HCT116 (cell line): Measurements from ENCODE around the gene ENTR1. TPM values are rescaled to one million over a fixed set of nuclear protein-coding genes. Genes with fewer than 3 reads are reported as not detected.

Experiments
- ATAC-seq: fragments of 200-7000 bp; cut with Tn5 transposase; 2 replicates; pipeline ENCODE4 v1.9.1; 2020; ENCODE audit warnings: mild to moderate bottlenecking, moderate library complexity
- BruUV-seq: library from RNA; stranded (reverse); fragments of 400-500 nt; replicated peaks from 2 replicates; lab custom pipeline; 2021; lab: Mats Ljungman, UMichigan
- CTCF ChIA-PET: fragments of 300-600 bp; sonication (Branson Sonifier 250); formaldehyde crosslinking; loops from one replicate; lab custom pipeline; 2021; ENCODE audit warnings: antibody characterized with exemption; lab: Charles Lee
- POLR2A ChIA-PET: fragments of 300-600, 350-600 bp; sonication (Branson Sonifier 250); formaldehyde crosslinking; loops from one replicate; lab custom pipeline; 2021; ENCODE audit warnings: antibody characterized with exemption; lab: Charles Lee
- RAD21 ChIA-PET, 2 experiments: fragments of 300-600 bp; sonication (Branson Sonifier 250); formaldehyde crosslinking; loops; one replicate each; lab custom pipeline; 2023; ENCODE audit warnings: low total read pairs in 2 of 2; ENCODE audit not compliant: uncharacterized antibody in 2 of 2, unreplicated experiment in 2 of 2, low non-redundant PET in 1 of 2; lab: Charles Lee
- DNase-seq: peaks from one replicate; pipeline ENCODE4 v3.0.0-alpha.2; 2010; ENCODE audit warnings: low read depth, low spot score
- H2AFZ ChIP-seq: fragments of 200-600 bp; shearing (Covaris generic), sonication (generic); 2 replicates; pipeline ENCODE4 v1.6.1; 2017; ENCODE audit warnings: low read depth, mixed run types, mixed read lengths, antibody characterized with exemption, low read length; ENCODE audit not compliant: poor library complexity, severe bottlenecking
- H3K27ac ChIP-seq: 2 replicates; pipeline ENCODE4 v1.5.1; 2012; ENCODE audit warnings: low read depth, low read length
- H3K27me3 ChIP-seq: fragments of 200-600 bp; sonication (generic); 2 replicates; pipeline ENCODE4 v1.6.1; 2016; ENCODE audit warnings: mixed run types, low read length, mixed read lengths; ENCODE audit not compliant: insufficient read depth
- H3K36me3 ChIP-seq, 2 experiments: fragments of 200-500 bp in 1 of 2; fragments of 200-600 bp in 1 of 2; sonication (Bioruptor generic) in 1 of 2; sonication (generic) in 1 of 2; 2 replicates each; pipeline versions ENCODE4 v1.5.1 to v1.6.1; 2014 to 2016; ENCODE audit warnings: low read length in 2 of 2, inconsistent platforms in 1 of 2, mixed read lengths in 1 of 2, mixed run types in 1 of 2; ENCODE audit not compliant: insufficient read depth in 2 of 2, control insufficient read depth in 1 of 2
- H3K4me1 ChIP-seq, 2 experiments: fragments of 200-600 bp in 1 of 2; sonication (generic) in 1 of 2; 2 replicates each; pipeline versions ENCODE4 v1.5.1 to v1.6.1; 2012 to 2017; ENCODE audit warnings: low read length in 2 of 2, inconsistent platforms in 1 of 2, mild to moderate bottlenecking in 1 of 2, mixed read lengths in 1 of 2, mixed run types in 1 of 2, moderate library complexity in 1 of 2; ENCODE audit not compliant: insufficient read depth in 2 of 2, control insufficient read depth in 1 of 2
- H3K4me2 ChIP-seq: fragments of 200-600 bp; sonication (generic); 2 replicates; pipeline ENCODE4 v1.6.1; 2017; ENCODE audit warnings: mixed run types, low read length, mixed read lengths
- H3K4me3 ChIP-seq, 2 experiments: fragments of 200-600 bp in 1 of 2; sonication (generic) in 1 of 2; replicated peaks in 1 of 2; 2 replicates each; pipeline ENCODE4 v1.5.1; 2011 to 2016; ENCODE audit warnings: low read length in 2 of 2, control low read depth in 1 of 2, low read depth in 1 of 2, mild to moderate bottlenecking in 1 of 2, mixed read lengths in 1 of 2, mixed run types in 1 of 2
- H3K79me2 ChIP-seq: fragments of 200-600 bp; sonication (generic); 2 replicates; pipeline ENCODE4 v1.6.1; 2017; ENCODE audit warnings: mild to moderate bottlenecking, mixed run types, low read length, moderate library complexity, mixed read lengths; ENCODE audit not compliant: insufficient read depth
- H3K9ac ChIP-seq: fragments of 200-600 bp; sonication (generic); 2 replicates; pipeline ENCODE4 v1.6.1; 2016; ENCODE audit warnings: low read length, mixed read lengths
- H3K9me2 ChIP-seq: fragments of 200-600 bp; sonication (generic), shearing (Covaris generic); 2 replicates; pipeline ENCODE4 v1.6.1; 2017; ENCODE audit warnings: mixed run types, mild to moderate bottlenecking, moderate library complexity; ENCODE audit not compliant: insufficient read depth
- H3K9me3 ChIP-seq, 2 experiments: fragments of 200-500 bp in 1 of 2; fragments of 200-600 bp in 1 of 2; sonication (Bioruptor generic) in 1 of 2; sonication (generic) in 1 of 2; 2 replicates each; pipeline ENCODE4 v1.6.1; 2014 to 2017; ENCODE audit warnings: low read length in 2 of 2, mixed read lengths in 2 of 2, inconsistent platforms in 1 of 2, low read depth in 1 of 2, mild to moderate bottlenecking in 1 of 2, mixed run types in 1 of 2, moderate library complexity in 1 of 2; ENCODE audit not compliant: control insufficient read depth in 1 of 2, insufficient read depth in 1 of 2
- H4K20me1 ChIP-seq: fragments of 200-600 bp; sonication (generic), shearing (Covaris generic); 2 replicates; pipeline ENCODE4 v1.6.1; 2017; ENCODE audit warnings: mixed run types, mild to moderate bottlenecking, moderate library complexity; ENCODE audit not compliant: insufficient read depth
- CBX3 ChIP-seq: IDR thresholded peaks from 2 replicates; pipeline ENCODE4 v1.6.1; 2012; ENCODE audit warnings: low read depth
- CEBPB ChIP-seq: IDR thresholded peaks from 2 replicates; pipeline ENCODE4 v1.6.1; 2012; ENCODE audit warnings: low read depth
- CTCF ChIP-seq, 3 experiments: fragments of 200-600 bp in 1 of 3; sonication (generic) in 1 of 3; IDR thresholded peaks in 2 of 3; conservative IDR thresholded peaks in 1 of 3; 2 replicates each; pipeline ENCODE4 v1.5.1; 2012 to 2017; ENCODE audit warnings: low read depth in 2 of 3, low read length in 2 of 3, antibody characterized with exemption in 1 of 3, borderline replicate concordance in 1 of 3, control low read depth in 1 of 3, mild to moderate bottlenecking in 1 of 3, mixed read lengths in 1 of 3, mixed run types in 1 of 3, moderate library complexity in 1 of 3; ENCODE audit not compliant: insufficient read depth in 1 of 3
- EGR1 ChIP-seq: IDR thresholded peaks from 2 replicates; pipeline ENCODE4 v1.6.1; 2012; ENCODE audit warnings: low read depth
- ELF1 ChIP-seq: IDR thresholded peaks from 2 replicates; pipeline ENCODE4 v1.6.1; 2012; ENCODE audit warnings: low read depth, borderline replicate concordance
- EZH2phosphoT487 ChIP-seq: fragments of 200-600 bp; IDR thresholded peaks from 2 replicates; pipeline ENCODE4 v1.6.1; 2018; ENCODE audit warnings: antibody characterized with exemption, borderline replicate concordance
- FOSL1 ChIP-seq: IDR thresholded peaks from 2 replicates; pipeline ENCODE4 v1.6.1; 2012; ENCODE audit warnings: low read depth
- MAX ChIP-seq: IDR thresholded peaks from 2 replicates; pipeline ENCODE4 v1.6.1; 2012
- POLR2A ChIP-seq: IDR thresholded peaks from 2 replicates; pipeline ENCODE4 v1.7.0; 2011; ENCODE audit warnings: borderline replicate concordance; ENCODE audit not compliant: insufficient read depth, insufficient read length; ENCODE audit errors: extremely low read depth
- RAD21 ChIP-seq: IDR thresholded peaks from 2 replicates; pipeline ENCODE4 v1.6.1; 2012; ENCODE audit warnings: low read depth, mild to moderate bottlenecking
- REST ChIP-seq: IDR thresholded peaks from 2 replicates; pipeline ENCODE4 v1.6.1; 2012; ENCODE audit warnings: low read depth
- SIN3A ChIP-seq: IDR thresholded peaks from 2 replicates; pipeline ENCODE4 v1.6.1; 2012; ENCODE audit warnings: low read depth
- SRF ChIP-seq: IDR thresholded peaks from 2 replicates; pipeline ENCODE4 v1.6.1; 2012; ENCODE audit warnings: low read depth
- TCF7L2 ChIP-seq: IDR thresholded peaks from 2 replicates; pipeline ENCODE4 v1.7.0; 2011; ENCODE audit warnings: borderline replicate concordance, inconsistent platforms; ENCODE audit not compliant: insufficient read depth, insufficient read length; ENCODE audit errors: extremely low read depth
- ZBTB33 ChIP-seq: IDR thresholded peaks from 2 replicates; pipeline ENCODE4 v1.6.1; 2011; ENCODE audit warnings: mild to moderate bottlenecking, low read length, moderate library complexity; ENCODE audit not compliant: insufficient replicate concordance; ENCODE audit errors: extremely low read depth
- ZFX ChIP-seq: fragments of 450-650 bp; IDR thresholded peaks from 2 replicates; pipeline ENCODE4 v1.6.1; 2017
- ZNF274 ChIP-seq: fragments of 200-500 bp; sonication (Bioruptor generic); IDR thresholded peaks from 2 replicates; pipeline ENCODE4 v1.6.1; 2014; ENCODE audit warnings: mild to moderate bottlenecking, low read depth, low read length, inconsistent platforms
- intact Hi-C: fragments of 100-400 bp; cut with micrococcal nuclease; formaldehyde crosslinking; loops from 2 replicates; pipeline ENCODE4 v1.10.0; 2022
- total RNA-seq: library from RNA; stranded (reverse); gene quantifications from one replicate; pipeline ENCODE4 v1.2.1, GENCODE V29; 2021; ENCODE audit not compliant: unreplicated experiment

The ENTR1 gene
- total RNA-seq, 1 experiment from 2014 or later = 119 TPM

DNA sequence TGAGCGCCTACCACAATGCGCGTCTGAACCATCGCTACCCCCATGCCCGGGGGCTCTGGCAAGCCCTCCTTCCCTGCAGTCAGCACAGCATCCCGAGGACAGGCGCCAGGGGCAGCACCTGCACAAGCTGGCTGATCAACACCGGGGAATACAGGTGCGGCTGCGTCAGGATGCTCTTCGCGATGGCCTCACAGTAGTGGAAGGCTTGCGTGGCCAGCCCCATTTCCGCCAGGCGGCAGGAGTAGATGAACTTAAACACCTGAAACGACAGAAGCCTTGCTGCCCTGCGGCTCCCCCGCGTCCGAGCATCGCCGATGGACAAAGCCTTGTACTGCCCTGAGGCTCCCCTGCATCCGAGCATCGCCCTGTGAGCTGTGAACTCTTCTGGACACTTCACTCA lies 46.9 kb upstream of the ENTR1 start:
- H3K4me3 ChIP-seq = no peak overlapping the region
- no peak overlapping the region for H3K27ac ChIP-seq
- H3K36me3 ChIP-seq = peaks cover 49 to 51% of the 10 kb centered on the region in 2 experiments; a peak in 3 of 4 replicates
- 0 out of 2 replicates have a peak, but pooled peaks cover 11% of the 10 kb centered on the region for H3K79me2 ChIP-seq
- TF ChIP-seq EGR1 (no peak), CTCF (IDR thresholded peaks at IDR 0.05 in 2 of 3, conservative IDR thresholded peaks at IDR 0.05 in 1 of 3; ENCODE audit: borderline replicate concordance in 1 of 3, insufficient read depth in 1 of 3, low read depth in 2 of 3, low read length in 2 of 3) (no peak), FOSL1 (no peak), SIN3A (no peak), POLR2A (no peak), SRF (no peak), ZBTB33 (no peak), CEBPB (no peak), MAX (no peak), ZFX (no peak), RAD21 (no peak), CBX3 (no peak), TCF7L2 (no peak), REST (no peak), ELF1 (no peak), ZNF274 (no peak), EZH2phosphoT487 (no peak)
- H3K9me2 ChIP-seq = no peaks in the 10 kb centered on the region
- no peak for ATAC-seq
- H3K9me3 ChIP-seq = no peaks in the 10 kb centered on the region
- CTCF ChIA-PET = no interaction called here
- H3K9ac ChIP-seq = no peak overlapping the region
- RAD21 ChIA-PET = no interaction called here
- no peak overlapping the region for H3K4me2 ChIP-seq
- H3K27me3 ChIP-seq = no peaks in the 10 kb centered on the region
- intact Hi-C loops = no loop called here
- no peak overlapping the region for H2AFZ ChIP-seq
- POLR2A ChIA-PET = no interaction called here
- DNase-seq = no peak
- no TSS peak for BruUV-seq
- no peaks in the 10 kb centered on the region for H4K20me1 ChIP-seq
- no peaks in the 10 kb centered on the region for H3K4me1 ChIP-seq
